Measurements from ENCODE around the gene LRRC25. TPM values are rescaled to one million over a fixed set of nuclear protein-coding genes. Genes with fewer than 3 reads are reported as not detected.

LRRC25 gene
- polyA plus RNA-seq, 2 of the 4 experiments (the other 2 are of a cell fraction) = not detected

DNA sequence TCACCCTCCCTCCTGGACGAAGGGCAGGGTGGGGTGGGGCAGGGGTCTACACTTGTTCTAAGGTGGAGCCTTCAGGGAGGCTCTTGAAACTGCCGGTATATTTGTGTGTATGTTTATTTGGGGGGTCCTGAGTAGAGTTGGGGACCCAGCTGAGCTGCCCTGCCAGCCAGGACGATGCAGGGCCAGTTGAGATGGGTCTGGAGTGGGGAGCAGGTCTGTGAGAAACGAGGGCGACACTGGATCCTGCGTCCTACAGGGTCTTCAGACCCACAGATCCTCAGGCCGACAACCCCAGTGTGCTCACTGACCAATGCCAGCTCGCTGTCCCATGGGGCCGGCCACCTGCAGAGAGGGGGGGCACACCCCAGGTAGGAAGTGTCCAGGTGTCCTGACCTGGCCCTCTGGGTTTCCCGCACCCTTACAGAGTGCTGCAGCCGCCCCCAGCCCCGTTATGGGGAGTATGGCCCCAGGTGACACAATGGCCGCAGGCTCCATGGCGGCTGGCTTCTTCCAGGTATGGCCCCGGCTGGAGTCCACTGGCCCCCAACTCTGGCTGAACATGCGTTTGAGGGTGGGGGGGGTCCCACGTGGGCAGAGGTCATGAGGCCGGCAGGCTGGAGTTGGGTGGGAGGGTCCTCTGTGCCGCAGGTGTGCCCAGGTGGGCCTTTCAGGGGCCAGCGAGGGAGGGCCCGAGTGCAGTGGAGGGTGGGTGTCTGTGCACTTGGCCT lies 33.2 kb upstream of the LRRC25 start:
- ChIA-PET POLR2A (no interaction called here), CTCF (interaction anchor here (2.3 kb wide), 1 partner anchor 20 kb away, joined by 7 read pairs; no protein-coding TSS in a partner anchor)
- Histone ChIP-seq H3K4me1 (peaks cover 30% of the 10 kb centered on the region), H3K27ac (peak overlapping the region in 1 of 2 experiments; percentile 95; a peak in 3 of 6 replicates), H3K4me3 (no peak overlapping the region), H3K4me2 (no peak overlapping the region), H3K9me3 (no peaks in the 10 kb centered on the region)
- WGBS (ENCODE audit: missing lambda C conversion rate) = 85% methylated on average over 10 of the region's 21 CpGs
- DNase-seq (ENCODE audit: low read depth in 1 of 2, low spot score in 1 of 2) (no peak), FAIRE-seq (no peak), ATAC-seq (no peak)
- no peak for TF ChIP-seq EP300 (IDR thresholded peaks at IDR 0.05)
- TF ChIP-seq MAFK (IDR thresholded peaks at IDR 0.05; ENCODE audit: partially characterized antibody) = no peak
- no peak for TF ChIP-seq CEBPB (IDR thresholded peaks at IDR 0.05)
- TF ChIP-seq RNF2 (IDR thresholded peaks at IDR 0.05; ENCODE audit: borderline replicate concordance, low read depth) = no peak
- no peak for TF ChIP-seq CBX2 (IDR thresholded peaks at IDR 0.05; ENCODE audit: borderline replicate concordance, low read depth)
- no peak for TF ChIP-seq MAZ (IDR thresholded peaks at IDR 0.05; ENCODE audit: borderline replicate concordance, low read depth, low read length)
- no peak for TF ChIP-seq HOXA7 (CRISPR knock-in tag; IDR thresholded peaks at IDR 0.05)
- no peak for TF ChIP-seq PHF8 (IDR thresholded peaks at IDR 0.05; ENCODE audit: borderline replicate concordance, low read depth)
- no peak for TF ChIP-seq SREBF2 (IDR thresholded peaks at IDR 0.05)
- TF ChIP-seq HOXB13 (CRISPR knock-in tag; IDR thresholded peaks at IDR 0.05; ENCODE audit: low read depth) = no peak
- no peak for TF ChIP-seq RARB (CRISPR knock-in tag; IDR thresholded peaks at IDR 0.05)

- 81% methylated on average over 7 of the region's 13 CpGs for WGBS (ENCODE audit: missing lambda C conversion rate)
- H3K4me2 ChIP-seq = peak overlapping the region; percentile 92
Observed at GRCh38 chr19:18429717-18430416, 32.4 kb upstream of the LRRC25 start.

More at GRCh38 chr19:18429717-18430416, 32.4 kb upstream of the LRRC25 start:
- ChIA-PET POLR2A (no interaction called here), CTCF (no interaction called here)
- Histone ChIP-seq H3K4me1 (peaks cover 36% of the 10 kb centered on the region), H3K9me3 (no peaks in the 10 kb centered on the region), H3K27ac (peak overlapping the region; percentile 74 to 95), H3K4me3 (peak overlapping the region; percentile 34)
- TF ChIP-seq, protein P1, sequence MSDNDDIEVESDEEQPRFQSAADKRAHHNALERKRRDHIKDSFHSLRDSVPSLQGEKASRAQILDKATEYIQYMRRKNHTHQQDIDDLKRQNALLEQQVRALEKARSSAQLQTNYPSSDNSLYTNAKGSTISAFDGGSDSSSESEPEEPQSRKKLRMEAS (IDR thresholded peaks at IDR 0.05) = no peak
- no peak for TF ChIP-seq JUN (IDR thresholded peaks at IDR 0.05)
- TF ChIP-seq, protein P2, sequence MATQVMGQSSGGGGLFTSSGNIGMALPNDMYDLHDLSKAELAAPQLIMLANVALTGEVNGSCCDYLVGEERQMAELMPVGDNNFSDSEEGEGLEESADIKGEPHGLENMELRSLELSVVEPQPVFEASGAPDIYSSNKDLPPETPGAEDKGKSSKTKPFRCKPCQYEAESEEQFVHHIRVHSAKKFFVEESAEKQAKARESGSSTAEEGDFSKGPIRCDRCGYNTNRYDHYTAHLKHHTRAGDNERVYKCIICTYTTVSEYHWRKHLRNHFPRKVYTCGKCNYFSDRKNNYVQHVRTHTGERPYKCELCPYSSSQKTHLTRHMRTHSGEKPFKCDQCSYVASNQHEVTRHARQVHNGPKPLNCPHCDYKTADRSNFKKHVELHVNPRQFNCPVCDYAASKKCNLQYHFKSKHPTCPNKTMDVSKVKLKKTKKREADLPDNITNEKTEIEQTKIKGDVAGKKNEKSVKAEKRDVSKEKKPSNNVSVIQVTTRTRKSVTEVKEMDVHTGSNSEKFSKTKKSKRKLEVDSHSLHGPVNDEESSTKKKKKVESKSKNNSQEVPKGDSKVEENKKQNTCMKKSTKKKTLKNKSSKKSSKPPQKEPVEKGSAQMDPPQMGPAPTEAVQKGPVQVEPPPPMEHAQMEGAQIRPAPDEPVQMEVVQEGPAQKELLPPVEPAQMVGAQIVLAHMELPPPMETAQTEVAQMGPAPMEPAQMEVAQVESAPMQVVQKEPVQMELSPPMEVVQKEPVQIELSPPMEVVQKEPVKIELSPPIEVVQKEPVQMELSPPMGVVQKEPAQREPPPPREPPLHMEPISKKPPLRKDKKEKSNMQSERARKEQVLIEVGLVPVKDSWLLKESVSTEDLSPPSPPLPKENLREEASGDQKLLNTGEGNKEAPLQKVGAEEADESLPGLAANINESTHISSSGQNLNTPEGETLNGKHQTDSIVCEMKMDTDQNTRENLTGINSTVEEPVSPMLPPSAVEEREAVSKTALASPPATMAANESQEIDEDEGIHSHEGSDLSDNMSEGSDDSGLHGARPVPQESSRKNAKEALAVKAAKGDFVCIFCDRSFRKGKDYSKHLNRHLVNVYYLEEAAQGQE (IDR thresholded peaks at IDR 0.05) = no peak
- TF ChIP-seq ZFP36 (IDR thresholded peaks at IDR 0.05; ENCODE audit: borderline replicate concordance, partially characterized antibody) = peak; percentile 74
- no peak for TF ChIP-seq ZSCAN20 (CRISPR knock-in tag; IDR thresholded peaks at IDR 0.05)
- TF ChIP-seq ESRRA (IDR thresholded peaks at IDR 0.05; ENCODE audit: borderline replicate concordance, low read length) = no peak
- TF ChIP-seq NFE2L2 (conservative IDR thresholded peaks at IDR 0.05; ENCODE audit: low read length) = no peak
- TF ChIP-seq, protein P3, sequence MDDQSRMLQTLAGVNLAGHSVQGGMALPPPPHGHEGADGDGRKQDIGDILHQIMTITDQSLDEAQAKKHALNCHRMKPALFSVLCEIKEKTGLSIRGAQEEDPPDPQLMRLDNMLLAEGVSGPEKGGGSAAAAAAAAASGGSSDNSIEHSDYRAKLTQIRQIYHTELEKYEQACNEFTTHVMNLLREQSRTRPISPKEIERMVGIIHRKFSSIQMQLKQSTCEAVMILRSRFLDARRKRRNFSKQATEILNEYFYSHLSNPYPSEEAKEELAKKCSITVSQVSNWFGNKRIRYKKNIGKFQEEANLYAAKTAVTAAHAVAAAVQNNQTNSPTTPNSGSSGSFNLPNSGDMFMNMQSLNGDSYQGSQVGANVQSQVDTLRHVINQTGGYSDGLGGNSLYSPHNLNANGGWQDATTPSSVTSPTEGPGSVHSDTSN (IDR thresholded peaks at IDR 0.05) = no peak
- ATAC-seq = no peak
- no peak for FAIRE-seq
- DNase-seq (ENCODE audit: low read depth in 1 of 2, low spot score in 1 of 2) = no peak

Measured in A549 (cell line).